GM12801 (cell line): ENCODE results near the gene OGN.

Experiments
- CTCF ChIP-seq: IDR thresholded peaks from one replicate; pipeline ENCODE4 v1.5.1; 2011; ENCODE audit warnings: control low read depth; ENCODE audit not compliant: insufficient read length; ENCODE audit errors: extremely low read depth

The OGN gene

GRCh38 chr9:92402360-92402759 lies 2.0 kb downstream of the OGN start:
- no peak for TF ChIP-seq CTCF

- TF ChIP-seq CTCF = no peak
These were observed 6.5 kb downstream of the OGN start for GRCh38 chr9:92397853-92398252.

GRCh38 chr9:92395617-92396016 lies 8.8 kb downstream of the OGN start:
- no peak for TF ChIP-seq CTCF

- TF ChIP-seq CTCF = no peak
These were observed 10.7 kb downstream of the OGN start for GRCh38 chr9:92393686-92394085.

- TF ChIP-seq CTCF = no peak
These were observed 11.7 kb downstream of the OGN start for GRCh38 chr9:92392690-92393089.

- TF ChIP-seq CTCF = no peak
These were observed 18.4 kb downstream of the OGN start for GRCh38 chr9:92385953-92386352.

GRCh38 chr9:92385477-92385876 lies 18.9 kb downstream of the OGN start:
- TF ChIP-seq CTCF = no peak

GRCh38 chr9:92385001-92385400 lies 19.4 kb downstream of the OGN start:
- TF ChIP-seq CTCF = no peak
